HG03097 (cell line): Measurements from ENCODE around the gene KAT14.
"Not testable (repeated sequence)": the region's sequence is repeated elsewhere in the genome, so short reads cannot be mapped to it uniquely, and the experiment has no call there.

Source experiments
- ATAC-seq: cut with Tn5 transposase; IDR thresholded peaks from one replicate; pipeline ENCODE4 v1.9.1; 2021; ENCODE audit not compliant: unreplicated experiment, low FRiP score

The KAT14 gene

GRCh38 chr20:18215566-18215965 lies 77.9 kb downstream of the KAT14 start:
- ATAC-seq, result no peak

- no peak for ATAC-seq
Observed at GRCh38 chr20:18218280-18218679, 80.6 kb downstream of the KAT14 start.

- no peak for ATAC-seq
Observed at GRCh38 chr20:18223409-18223808, 85.7 kb downstream of the KAT14 start.

- ATAC-seq, result no peak
Observed at GRCh38 chr20:18224968-18225568, 87.4 kb downstream of the KAT14 start.

GRCh38 chr20:18225632-18226031 lies 88.0 kb downstream of the KAT14 start:
- no peak for ATAC-seq

GRCh38 chr20:18226741-18227140 lies 89.1 kb downstream of the KAT14 start:
- not testable (repeated sequence) for ATAC-seq

GRCh38 chr20:18233408-18233943 lies 95.8 kb downstream of the KAT14 start:
- no peak for ATAC-seq
